Gastrocnemius medialis (tissue), 4 donors: ENCODE data around the gene PID1.

ENCODE experiments used
- POLR2A ChIP-seq, 2 donors: fragments of 450-650 bp; IDR thresholded peaks; one replicate each; pipeline ENCODE4 v1.6.1; 2017; ENCODE audit warnings: antibody characterized with exemption in 2 of 2, mild to moderate bottlenecking in 2 of 2, moderate library complexity in 2 of 2
- TF ChIP-seq, protein P1 (sequence below), 5 experiments: fragments of 450-650 bp in 3 of 5; fragments of 200-600 bp in 2 of 5; sonication (generic) in 2 of 5; IDR thresholded peaks in 4 of 5; conservative IDR thresholded peaks in 1 of 5; 1 replicate in 4 of 5; 2 replicates in 1 of 5; pipeline ENCODE4 v1.5.1; 2016 to 2019; ENCODE audit warnings: antibody characterized with exemption in 5 of 5, mild to moderate bottlenecking in 3 of 5, moderate library complexity in 3 of 5

DNA sequence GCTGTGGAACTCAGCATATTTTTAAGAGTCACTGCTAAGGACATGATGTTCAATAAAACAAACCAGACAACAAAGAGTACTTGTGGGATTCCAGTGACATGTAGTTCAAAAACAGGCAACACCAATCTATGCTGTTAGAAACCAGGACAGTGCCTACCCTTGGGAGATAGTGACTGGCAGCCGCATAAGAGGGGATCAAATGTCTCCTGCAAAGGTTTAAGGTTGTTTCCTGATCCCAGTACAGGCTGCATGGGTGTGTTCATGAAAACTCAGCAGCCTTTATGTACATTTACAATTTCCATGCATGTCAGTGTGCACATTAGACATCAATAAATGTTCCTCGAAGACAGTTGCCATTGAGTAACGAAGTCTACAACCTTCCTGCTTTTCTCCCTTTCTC is 183.8 kb downstream of the PID1 start:
- TF ChIP-seq, protein P1, sequence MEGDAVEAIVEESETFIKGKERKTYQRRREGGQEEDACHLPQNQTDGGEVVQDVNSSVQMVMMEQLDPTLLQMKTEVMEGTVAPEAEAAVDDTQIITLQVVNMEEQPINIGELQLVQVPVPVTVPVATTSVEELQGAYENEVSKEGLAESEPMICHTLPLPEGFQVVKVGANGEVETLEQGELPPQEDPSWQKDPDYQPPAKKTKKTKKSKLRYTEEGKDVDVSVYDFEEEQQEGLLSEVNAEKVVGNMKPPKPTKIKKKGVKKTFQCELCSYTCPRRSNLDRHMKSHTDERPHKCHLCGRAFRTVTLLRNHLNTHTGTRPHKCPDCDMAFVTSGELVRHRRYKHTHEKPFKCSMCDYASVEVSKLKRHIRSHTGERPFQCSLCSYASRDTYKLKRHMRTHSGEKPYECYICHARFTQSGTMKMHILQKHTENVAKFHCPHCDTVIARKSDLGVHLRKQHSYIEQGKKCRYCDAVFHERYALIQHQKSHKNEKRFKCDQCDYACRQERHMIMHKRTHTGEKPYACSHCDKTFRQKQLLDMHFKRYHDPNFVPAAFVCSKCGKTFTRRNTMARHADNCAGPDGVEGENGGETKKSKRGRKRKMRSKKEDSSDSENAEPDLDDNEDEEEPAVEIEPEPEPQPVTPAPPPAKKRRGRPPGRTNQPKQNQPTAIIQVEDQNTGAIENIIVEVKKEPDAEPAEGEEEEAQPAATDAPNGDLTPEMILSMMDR (IDR thresholded peaks at IDR 0.05 in 4 of 5, conservative IDR thresholded peaks at IDR 0.05 in 1 of 5): no peak
- no peak for TF ChIP-seq POLR2A (IDR thresholded peaks at IDR 0.05)
